Hindlimb muscle (tissue), 1 donor: Measurements from ENCODE around the gene PLA2G2C. TPM values are rescaled to one million over a fixed set of nuclear protein-coding genes. Genes with fewer than 3 reads are reported as not detected.

ENCODE experiments used
- DNase-seq: peaks from one replicate; pipeline ENCODE4 v3.0.0-alpha.2; 2013
- polyA plus RNA-seq: library from polyadenylated mRNA; unstranded; fragments of 120-200 nt; gene quantifications from one replicate; pipeline ENCODE4 v1.2.1, GENCODE V29; 2013; ENCODE audit not compliant: insufficient read length

Gene PLA2G2C
- polyA plus RNA-seq, 1 donor = not detected

- DNase-seq = no peak
Measured at GRCh38 chr1:20126806-20127440, 59.4 kb downstream of the PLA2G2C start.

- no peak for DNase-seq
Measured at GRCh38 chr1:20126041-20126805, 60.1 kb downstream of the PLA2G2C start.

GRCh38 chr1:20125100-20125499 is 61.2 kb downstream of the PLA2G2C start:
- DNase-seq = no peak

- DNase-seq = no peak
Measured at GRCh38 chr1:20124456-20125057, 61.8 kb downstream of the PLA2G2C start.

GRCh38 chr1:20123722-20124455 is 62.4 kb downstream of the PLA2G2C start:
- no peak for DNase-seq

- DNase-seq = no peak
Measured at GRCh38 chr1:20120796-20121195, 65.5 kb downstream of the PLA2G2C start.

- DNase-seq = no peak
Measured at GRCh38 chr1:20119347-20119746, 67.0 kb downstream of the PLA2G2C start, which contains the start of gene PLA2G2D. Gene PLA2G2D (minus strand): TSS chr1:20119536. CDS start chr1:20119498, 38 bp downstream.

- DNase-seq = no peak
Measured at GRCh38 chr1:20117236-20117635, 69.1 kb downstream of the PLA2G2C start.

- DNase-seq = no peak
Measured at GRCh38 chr1:20115916-20116315, 70.4 kb downstream of the PLA2G2C start.

GRCh38 chr1:20115479-20115878 is 70.8 kb downstream of the PLA2G2C start:
- no peak for DNase-seq

GRCh38 chr1:20114021-20114648 is 72.2 kb downstream of the PLA2G2C start:
- no peak for DNase-seq

Other genes starting within 250 kb of the PLA2G2C start
- gene PLA2G2A, start 206.9 kb downstream of the PLA2G2C start, polyA plus RNA-seq = 3.6 TPM
- not detected for gene PLA2G5, start 116.3 kb downstream of the PLA2G2C start, polyA plus RNA-seq
- gene PLA2G2D, start 67.0 kb downstream of the PLA2G2C start, polyA plus RNA-seq = not detected
- gene PLA2G2F, start 47.2 kb downstream of the PLA2G2C start, polyA plus RNA-seq = not detected
- gene UBXN10, start 422 bp downstream of the PLA2G2C start, polyA plus RNA-seq = 0.08 TPM
- 0.15 TPM for gene VWA5B1, start 104.4 kb upstream of the PLA2G2C start, polyA plus RNA-seq